HG03060 (cell line): ENCODE data around the gene MS4A13.
"Not testable (repeated sequence)": the region's sequence is repeated elsewhere in the genome, so short reads cannot be mapped to it uniquely, and the experiment has no call there.

ENCODE experiments used
- ATAC-seq: cut with Tn5 transposase; IDR thresholded peaks from one replicate; pipeline ENCODE4 v1.9.1; 2021; ENCODE audit warnings: low read depth, moderate number of reproducible peaks; ENCODE audit not compliant: unreplicated experiment

MS4A13 gene

GRCh38 chr11:60515144-60515855 lies at the start of gene MS4A13:
Gene MS4A13 (plus strand): TSS chr11:60515392. CDS start chr11:60518084, 2,692 bp downstream.
- no peak for ATAC-seq

DNA sequence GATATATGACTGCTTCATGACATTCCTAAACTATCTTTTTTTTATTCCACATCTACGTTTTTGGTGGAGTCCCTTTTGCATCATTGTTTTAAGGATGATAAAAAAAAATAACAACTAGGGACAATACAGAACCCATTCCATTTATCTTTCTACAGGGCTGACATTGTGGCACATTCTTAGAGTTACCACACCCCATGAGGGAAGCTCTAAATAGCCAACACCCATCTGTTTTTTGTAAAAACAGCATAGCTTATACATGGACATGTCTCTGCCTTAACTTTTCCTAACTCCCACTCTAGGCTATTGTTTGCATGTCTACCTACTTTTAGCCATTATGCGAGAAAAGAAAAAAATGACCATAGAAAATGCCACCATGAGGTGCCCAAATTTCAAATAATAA lies 46.4 kb upstream of the MS4A13 start:
- no peak for ATAC-seq

- ATAC-seq, result no peak
These were observed 45.5 kb upstream of the MS4A13 start for GRCh38 chr11:60469723-60470122.

GRCh38 chr11:60477035-60477445 lies 38.2 kb upstream of the MS4A13 start:
- no peak for ATAC-seq

- no peak for ATAC-seq
These were observed 32.8 kb upstream of the MS4A13 start for GRCh38 chr11:60482361-60482760.

GRCh38 chr11:60485987-60486386 lies 29.2 kb upstream of the MS4A13 start:
- peak; percentile 84 for ATAC-seq

- no peak for ATAC-seq
These were observed 22.6 kb upstream of the MS4A13 start, which contains the start of gene MS4A12 for GRCh38 chr11:60492488-60493009. Gene MS4A12 (plus strand): TSS chr11:60492778. CDS start chr11:60497319, 4,541 bp downstream.

GRCh38 chr11:60493454-60493853 lies 21.7 kb upstream of the MS4A13 start:
- ATAC-seq, result no peak

DNA sequence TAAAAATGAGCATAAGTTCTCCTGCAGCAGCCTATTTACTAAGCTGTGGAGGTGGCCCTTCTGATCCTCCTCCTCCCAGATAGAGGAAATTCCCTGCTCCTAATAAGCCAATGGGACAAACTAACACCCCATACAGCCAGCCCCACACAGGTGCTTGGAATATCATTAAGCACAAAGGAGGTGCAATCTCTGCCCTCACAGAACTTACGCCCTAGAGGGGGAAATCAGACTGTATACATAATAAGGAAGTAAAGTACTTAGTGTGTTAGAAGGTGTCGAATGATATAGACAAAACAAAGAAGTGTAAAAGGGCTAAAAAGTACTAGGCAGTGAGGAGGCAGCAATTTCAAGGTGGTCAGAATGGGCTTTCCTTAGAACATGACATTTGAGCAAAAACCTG lies 16.8 kb upstream of the MS4A13 start:
- ATAC-seq, result no peak

- ATAC-seq, result peak; percentile 70
These were observed 16.3 kb upstream of the MS4A13 start for GRCh38 chr11:60498853-60499252.

DNA sequence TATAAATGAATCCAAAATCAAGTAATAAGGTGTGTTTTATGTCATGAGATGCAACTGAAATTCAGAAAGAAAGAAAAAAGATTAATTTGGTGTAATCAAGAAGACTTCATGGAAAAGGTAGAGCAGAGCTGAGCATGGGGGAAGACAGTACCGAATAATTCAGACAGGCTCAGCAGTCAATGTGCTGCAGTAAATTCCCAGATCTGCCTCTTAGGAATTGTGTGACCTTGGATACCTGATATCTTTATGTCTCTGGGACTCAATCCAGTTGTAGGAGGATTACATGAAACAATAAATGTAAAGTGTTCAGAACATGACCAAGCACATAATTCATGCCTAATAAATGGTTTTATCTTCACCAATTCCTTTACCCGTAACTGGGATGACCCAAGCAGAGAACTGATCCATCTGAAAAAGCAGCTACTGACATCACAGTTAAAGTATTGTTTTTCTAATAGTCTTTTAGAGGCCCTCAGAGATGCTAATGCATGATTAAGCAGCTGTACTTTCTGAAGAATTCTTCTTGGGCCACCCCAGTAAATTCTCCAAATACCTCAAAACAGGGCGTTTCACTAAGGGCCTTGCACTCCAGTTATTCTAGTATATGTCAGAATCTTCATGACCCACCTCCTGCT lies 14.8 kb upstream of the MS4A13 start:
- no peak for ATAC-seq

GRCh38 chr11:60502221-60502775 lies 12.9 kb upstream of the MS4A13 start:
- no peak for ATAC-seq

DNA sequence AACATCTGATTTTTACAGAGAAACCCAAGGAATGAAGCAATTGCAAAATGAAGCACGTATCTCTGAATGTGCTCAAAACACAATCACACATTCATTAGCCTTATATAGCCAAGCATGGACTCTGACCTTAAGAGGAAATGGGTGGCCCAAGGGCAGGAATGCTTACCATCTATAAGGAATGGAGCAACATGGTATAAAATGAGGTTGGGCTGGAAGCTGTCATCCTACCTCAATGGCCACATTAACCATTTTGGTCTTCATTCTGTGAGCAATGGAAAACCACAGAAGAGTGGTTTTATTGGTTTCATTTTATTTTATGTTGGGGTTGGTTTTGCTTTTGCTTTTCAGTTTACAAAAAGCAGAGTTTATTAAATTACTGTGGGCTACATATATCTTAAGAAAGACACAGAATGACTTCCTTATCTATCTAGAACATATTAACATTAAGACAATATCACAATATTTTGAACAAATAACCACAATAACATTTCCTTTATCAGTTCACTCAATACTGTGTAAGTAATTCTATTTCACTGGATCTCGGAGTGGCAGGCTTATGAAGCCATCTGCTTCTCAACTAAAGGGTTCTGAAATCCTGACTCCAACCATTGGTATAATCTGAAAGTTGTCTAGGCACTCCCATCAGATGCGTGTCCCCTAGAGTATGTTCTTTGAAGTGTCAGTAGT lies 10.8 kb upstream of the MS4A13 start:
- no peak for ATAC-seq

GRCh38 chr11:60509609-60510008 lies 5.6 kb upstream of the MS4A13 start:
- ATAC-seq, result not testable (repeated sequence)

GRCh38 chr11:60510209-60510608 lies 5.0 kb upstream of the MS4A13 start:
- not testable (repeated sequence) for ATAC-seq

- no peak for ATAC-seq
These were observed 3.8 kb upstream of the MS4A13 start for GRCh38 chr11:60511393-60511792.

- no peak for ATAC-seq
These were observed 2.5 kb upstream of the MS4A13 start for GRCh38 chr11:60512651-60513225.

- no peak for ATAC-seq
These were observed 1.4 kb upstream of the MS4A13 start for GRCh38 chr11:60513496-60514460.

- no peak for ATAC-seq
These were observed 13.3 kb downstream of the MS4A13 start for GRCh38 chr11:60528465-60528864.
